HG03442 (cell line): ENCODE results near the gene SETDB2.

Source experiments
- ATAC-seq: cut with Tn5 transposase; IDR thresholded peaks from one replicate; pipeline ENCODE4 v1.9.1; 2021; ENCODE audit warnings: mild to moderate bottlenecking, moderate library complexity; ENCODE audit not compliant: unreplicated experiment

Gene SETDB2

GRCh38 chr13:49443704-49444523 is at the start of gene SETDB2, which contains the start of gene CAB39L:
Gene SETDB2 (plus strand): TSS chr13:49444274. CDS start chr13:49451894, 7,620 bp downstream.
Gene CAB39L (minus strand): TSS chr13:49444064. CDS start chr13:49382910, 61,154 bp downstream.
- ATAC-seq: peak; percentile 95

- no peak for ATAC-seq
Measured at GRCh38 chr13:49395451-49395865, 48.6 kb upstream of the SETDB2 start.

GRCh38 chr13:49395878-49396380 is 48.1 kb upstream of the SETDB2 start:
- ATAC-seq: no peak

- no peak for ATAC-seq
Measured at GRCh38 chr13:49399801-49400472, 44.1 kb upstream of the SETDB2 start.

GRCh38 chr13:49400755-49401659 is 43.1 kb upstream of the SETDB2 start:
- ATAC-seq: no peak

GRCh38 chr13:49403996-49404702 is 39.9 kb upstream of the SETDB2 start:
- ATAC-seq: no peak

- ATAC-seq: no peak
Measured at GRCh38 chr13:49404703-49405020, 39.4 kb upstream of the SETDB2 start.

GRCh38 chr13:49407068-49407467 is 37.0 kb upstream of the SETDB2 start:
- no peak for ATAC-seq

GRCh38 chr13:49407936-49408335 is 36.1 kb upstream of the SETDB2 start:
- ATAC-seq: no peak

GRCh38 chr13:49409008-49409407 is 35.1 kb upstream of the SETDB2 start:
- ATAC-seq: no peak

GRCh38 chr13:49410006-49410405 is 34.1 kb upstream of the SETDB2 start:
- no peak for ATAC-seq

- ATAC-seq: no peak
Measured at GRCh38 chr13:49410477-49410876, 33.6 kb upstream of the SETDB2 start.

- no peak for ATAC-seq
Measured at GRCh38 chr13:49411353-49411752, 32.7 kb upstream of the SETDB2 start.

- ATAC-seq: no peak
Measured at GRCh38 chr13:49412749-49413148, 31.3 kb upstream of the SETDB2 start.

- no peak for ATAC-seq
Measured at GRCh38 chr13:49417161-49417560, 26.9 kb upstream of the SETDB2 start.

- no peak for ATAC-seq
Measured at GRCh38 chr13:49418206-49418605, 25.9 kb upstream of the SETDB2 start.

GRCh38 chr13:49419276-49419675 is 24.8 kb upstream of the SETDB2 start:
- ATAC-seq: no peak

GRCh38 chr13:49421391-49421790 is 22.7 kb upstream of the SETDB2 start:
- ATAC-seq: no peak

GRCh38 chr13:49424011-49424560 is 20.0 kb upstream of the SETDB2 start:
- no peak for ATAC-seq
